Sciatic nerve (tissue), 2 donors: ENCODE data around the gene ASAP3. TPM values are rescaled to one million over a fixed set of nuclear protein-coding genes. Genes with fewer than 3 reads are reported as not detected.

Source experiments
- ATAC-seq: fragments of 200-7000 bp; cut with Tn5 transposase; one replicate; pipeline ENCODE4 v1.9.1; 2020; ENCODE audit warnings: mild to moderate bottlenecking, moderate library complexity
- DNase-seq: peaks from one replicate; pipeline ENCODE4 v3.0.0-alpha.2; 2020; ENCODE audit warnings: low spot score
- intact Hi-C: fragments of 100-400 bp; cut with DNase I; formaldehyde crosslinking; loops from one replicate; pipeline ENCODE4 v1.14.2; 2022
- total RNA-seq: library from RNA; stranded (reverse); fragmentation: NEBNext Ultra II Directional; extraction: Animal tissue kit (Norgen Biotek cat#: 25700); gene quantifications from one replicate; pipeline ENCODE4 v1.2.1, GENCODE V29; 2021
- donor health status: DM: no; HTN: no; CAD: no.
- donor health status: DM: no; HTN: no; CAD: no.

The ASAP3 gene
- total RNA-seq, 1 donor from 2014 or later: 109 TPM

DNA sequence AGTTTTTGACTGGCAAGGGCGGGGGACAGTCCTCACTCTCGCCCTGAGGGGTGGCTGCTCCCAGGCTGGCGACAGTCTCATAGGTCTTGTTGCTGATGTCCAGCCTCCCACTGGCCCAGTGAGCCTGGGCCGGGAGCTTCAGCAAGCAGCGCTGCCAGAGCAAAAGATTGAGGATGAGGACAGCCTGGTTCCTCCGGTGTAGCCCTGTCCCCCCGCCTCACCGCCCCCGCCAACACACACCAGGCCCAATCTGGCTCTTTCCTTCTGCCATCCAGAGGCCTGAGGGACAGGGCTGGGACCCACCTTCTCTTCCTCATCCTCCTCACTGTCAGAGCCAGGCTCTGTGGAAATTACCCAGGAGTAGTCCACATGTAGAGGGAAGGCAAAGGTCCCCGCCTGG is 50.9 kb downstream of the ASAP3 start:
- no peak for ATAC-seq
- no peak for DNase-seq
- intact Hi-C loops: no loop called here

DNA sequence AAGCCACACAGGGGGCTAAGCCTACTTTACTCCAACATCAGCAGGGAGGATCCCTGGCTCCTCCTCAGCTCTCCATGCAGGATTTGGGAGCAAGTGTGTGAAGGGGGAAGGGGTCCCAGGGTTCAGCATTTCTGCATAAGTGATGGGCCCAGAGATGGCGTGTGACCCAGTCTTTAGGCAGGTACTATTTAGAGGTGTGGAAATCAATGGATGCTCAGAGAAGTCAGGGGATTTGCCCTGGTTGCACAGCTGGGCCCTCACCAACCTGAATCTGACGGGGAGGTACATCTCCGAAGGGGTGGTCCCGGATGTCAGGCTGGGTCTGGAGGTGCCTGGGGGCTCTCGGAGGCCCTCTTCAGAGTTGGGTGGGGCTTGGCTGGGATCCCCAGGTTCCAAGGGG is 52.5 kb downstream of the ASAP3 start:
- intact Hi-C loops: no loop called here
- ATAC-seq (no peak), DNase-seq (no peak)

DNA sequence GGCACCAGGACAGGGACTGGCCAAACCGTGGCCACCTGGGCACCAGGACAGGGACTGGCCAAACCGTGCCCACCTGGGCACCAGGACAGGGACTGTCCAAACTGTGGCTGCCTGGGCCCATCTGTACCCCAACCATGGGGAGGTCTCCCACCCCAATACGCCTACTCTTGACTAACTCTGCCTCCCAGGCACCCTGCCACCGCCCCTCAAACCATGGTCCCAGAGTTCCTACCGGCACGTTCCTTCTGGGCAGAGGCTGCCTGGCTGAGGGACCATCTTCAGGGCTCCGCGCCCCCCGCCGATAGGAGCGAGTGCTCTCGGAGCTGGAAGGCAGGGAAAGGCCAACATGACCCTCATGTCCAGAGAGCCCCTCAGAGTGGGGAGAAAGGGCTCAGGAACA is 53.2 kb downstream of the ASAP3 start:
- DNase-seq: no peak
- intact Hi-C loops: no loop called here
- ATAC-seq: no peak

DNA sequence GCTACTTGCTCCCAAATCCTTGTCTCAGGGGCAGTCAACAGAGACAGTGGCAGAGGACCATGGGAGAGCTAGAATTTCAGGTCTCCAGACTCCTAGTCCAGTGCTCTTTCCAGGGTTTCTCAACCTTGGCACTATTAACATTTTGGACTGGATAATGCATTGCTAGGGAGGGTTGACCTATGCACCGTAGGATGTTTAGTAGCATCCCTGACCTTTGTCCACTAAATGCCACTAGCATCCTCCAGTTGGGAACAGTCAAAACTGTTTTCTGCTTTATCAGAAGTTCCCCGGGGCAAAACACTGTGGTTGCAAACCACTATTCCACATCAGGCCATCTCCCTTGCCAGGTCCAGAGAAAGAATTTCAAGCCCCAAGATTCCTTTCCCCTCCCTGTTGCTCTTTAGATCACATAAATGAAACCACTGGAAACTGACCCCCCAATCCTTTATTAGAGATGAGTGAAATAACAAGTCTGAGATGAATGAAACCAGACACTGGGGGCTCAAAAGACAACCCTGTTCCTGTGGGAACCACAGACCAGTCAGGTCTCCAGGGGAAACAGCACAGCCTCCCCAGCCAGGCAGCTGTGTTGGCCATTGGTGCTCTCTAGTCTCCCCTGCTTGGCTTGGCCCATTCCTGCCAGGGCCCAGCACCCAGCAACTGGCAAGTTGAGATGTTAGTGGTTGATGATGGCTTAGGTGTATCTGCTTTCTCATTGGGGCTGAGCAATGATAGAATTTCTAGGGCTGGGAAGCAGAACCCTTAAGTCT is 55.7 kb downstream of the ASAP3 start:
- no peak for ATAC-seq
- intact Hi-C loops: no loop called here
- no peak for DNase-seq

DNA sequence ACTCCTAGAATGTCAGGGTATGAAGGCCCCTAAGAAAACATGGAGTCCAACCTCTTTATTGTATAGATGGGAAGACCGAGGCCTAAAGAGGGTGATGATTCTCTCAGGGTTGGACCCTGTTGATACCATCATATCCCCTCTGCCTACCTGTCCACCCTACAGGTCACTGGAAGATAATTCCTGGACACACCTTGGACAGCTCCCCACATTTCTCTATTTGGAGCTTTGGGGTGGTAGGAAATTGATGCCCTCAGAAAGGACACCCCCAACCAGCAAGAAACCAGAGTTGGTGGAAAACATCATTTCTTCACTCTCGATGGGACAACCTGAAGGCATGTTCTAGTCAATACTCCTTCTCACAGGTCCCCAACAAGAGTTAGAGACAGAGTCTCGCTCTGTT is 56.4 kb downstream of the ASAP3 start:
- intact Hi-C loops: loop anchor here (2.0 kb wide), 1 partner anchor 53 kb away; no protein-coding TSS in a partner anchor

DNA sequence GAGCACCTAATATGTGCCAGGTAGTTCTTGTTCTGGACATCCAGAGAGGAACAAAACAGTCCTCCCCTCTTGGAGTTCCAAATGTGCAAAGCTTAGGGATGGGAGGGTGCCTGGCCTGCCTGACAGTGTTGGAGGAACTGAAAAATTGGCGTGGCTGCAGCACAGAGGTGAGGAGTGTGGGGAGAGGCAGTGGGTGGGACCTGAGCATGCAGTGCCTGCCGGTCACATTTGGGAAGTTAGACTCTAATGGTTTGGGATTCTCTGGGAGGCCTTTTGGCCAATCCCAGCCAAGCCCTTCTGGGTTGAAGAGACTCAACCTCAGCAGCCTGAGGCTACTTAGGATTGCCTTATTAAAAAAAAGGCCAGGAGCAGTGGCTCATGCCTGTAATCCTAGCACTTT is 57.2 kb downstream of the ASAP3 start:
- DNase-seq (no peak), ATAC-seq (no peak)
- intact Hi-C loops: loop anchor here (2.0 kb wide), 1 partner anchor 54 kb away; no protein-coding TSS in a partner anchor

More for the DNA sequence above, 56.4 kb downstream of the ASAP3 start:
- DNase-seq (no peak), ATAC-seq (no peak)

DNA sequence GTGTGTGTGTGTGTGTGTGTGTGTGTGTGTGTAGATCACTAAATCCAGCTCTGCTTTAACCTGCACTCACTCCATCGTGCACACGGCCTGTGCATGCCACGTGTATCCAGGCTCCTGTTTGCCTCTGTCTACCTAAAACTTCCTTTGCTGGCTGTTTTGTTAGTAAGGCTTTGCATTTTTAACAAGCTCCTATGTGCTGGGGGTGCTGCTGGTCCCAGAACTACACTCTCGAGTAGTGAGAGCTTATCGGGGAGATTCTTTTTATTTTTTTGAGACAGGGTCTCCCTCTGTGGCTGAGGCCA is 58.8 kb downstream of the ASAP3 start:
- DNase-seq: no peak
- no peak for ATAC-seq
- intact Hi-C loops: no loop called here

DNA sequence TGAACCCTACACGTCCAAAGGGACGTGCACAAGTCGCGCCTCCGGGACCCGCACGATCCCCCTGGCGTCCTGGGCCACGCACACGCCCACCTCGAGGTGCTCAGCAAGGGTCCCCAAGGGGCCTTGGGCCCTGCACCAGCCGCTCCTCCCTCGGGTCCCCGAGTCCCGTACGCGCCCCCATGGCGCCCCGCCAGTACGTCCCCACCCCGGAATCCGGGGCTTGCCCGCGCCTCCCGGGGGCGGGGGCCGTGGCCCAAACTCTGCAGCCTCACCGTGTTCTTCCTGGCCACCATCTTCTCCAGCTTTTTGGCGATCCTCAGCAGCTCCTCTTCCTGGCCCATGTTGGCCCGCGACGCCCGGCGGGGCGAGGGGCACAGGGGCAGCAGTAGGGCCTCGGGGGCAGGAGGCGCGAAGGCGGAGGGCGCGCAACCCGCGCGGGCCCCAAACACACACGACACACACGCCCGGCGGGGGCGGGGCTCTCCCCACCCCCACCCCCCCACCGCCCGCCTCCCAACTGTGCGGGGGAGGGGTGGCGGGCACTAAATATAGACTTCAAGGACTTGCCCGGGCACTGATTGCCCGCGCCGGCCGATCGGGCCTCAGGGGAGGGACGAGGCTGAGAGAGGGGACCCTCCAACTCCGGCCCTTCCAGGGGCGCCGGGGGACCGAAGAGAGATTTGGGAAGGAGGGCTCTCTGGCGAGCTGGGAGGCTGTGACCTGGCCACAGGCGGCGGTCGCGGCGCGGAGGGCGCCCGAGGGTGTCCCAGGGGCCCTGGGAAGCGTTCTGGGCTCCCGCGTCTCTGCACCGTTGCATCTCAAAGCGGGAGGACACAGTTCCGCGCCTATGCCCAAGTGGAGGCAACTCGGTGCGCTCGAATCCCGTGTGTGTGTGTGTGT is 59.4 kb downstream of the ASAP3 start, which contains the start of gene TCEA3:
TSS of gene TCEA3 (minus strand) at position 456 of the 900 bp plus-strand sequence. CDS start at position 341, 115 bp downstream.
- intact Hi-C loops: no loop called here
- DNase-seq (peak; percentile 70), ATAC-seq (peak; percentile 24)

DNA sequence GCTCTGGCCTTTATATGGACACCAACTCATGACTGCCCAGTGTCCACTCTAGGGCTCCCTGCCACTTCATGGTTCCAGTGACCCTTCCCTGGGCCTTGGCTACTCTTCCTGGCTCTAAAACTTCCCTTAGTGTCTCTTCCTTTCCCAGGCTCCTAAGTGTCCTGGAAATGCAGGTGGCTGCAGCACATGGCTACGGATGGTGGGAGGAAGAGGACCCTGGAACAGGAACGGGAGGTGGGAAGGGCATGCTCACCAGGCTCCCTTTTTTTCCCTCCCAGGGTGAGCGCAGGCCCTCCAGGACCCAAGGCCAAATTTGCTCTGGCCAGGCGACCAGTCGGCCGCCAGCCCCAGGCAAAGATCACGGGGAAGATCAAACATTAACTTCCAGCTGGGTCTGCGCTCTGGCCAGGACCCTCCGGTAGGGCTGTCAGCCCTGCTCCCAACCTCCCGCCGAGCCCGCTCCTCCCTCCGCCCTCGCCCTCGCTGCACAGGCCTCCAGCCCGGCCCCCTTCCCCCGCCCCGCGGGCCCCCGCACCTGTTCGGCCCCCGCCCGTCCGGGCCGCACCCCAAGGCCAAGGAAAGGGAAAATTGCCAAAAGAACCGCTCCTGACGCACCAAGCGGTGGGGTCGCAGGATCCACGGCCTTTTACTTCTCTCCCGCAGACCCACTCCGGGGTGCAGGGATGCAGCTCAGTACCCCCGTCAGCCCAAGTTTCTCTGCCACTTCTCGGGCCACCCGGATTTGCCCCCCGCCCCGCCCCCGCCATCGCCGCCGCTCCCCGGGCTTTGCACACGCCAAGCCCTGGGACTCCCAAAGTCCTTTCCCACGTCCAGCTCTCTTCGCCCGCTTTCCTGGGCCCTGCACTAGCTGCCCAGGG is 60.3 kb downstream of the ASAP3 start:
- peak; percentile 69 for DNase-seq
- ATAC-seq: peak; percentile 56
- intact Hi-C loops: no loop called here

DNA sequence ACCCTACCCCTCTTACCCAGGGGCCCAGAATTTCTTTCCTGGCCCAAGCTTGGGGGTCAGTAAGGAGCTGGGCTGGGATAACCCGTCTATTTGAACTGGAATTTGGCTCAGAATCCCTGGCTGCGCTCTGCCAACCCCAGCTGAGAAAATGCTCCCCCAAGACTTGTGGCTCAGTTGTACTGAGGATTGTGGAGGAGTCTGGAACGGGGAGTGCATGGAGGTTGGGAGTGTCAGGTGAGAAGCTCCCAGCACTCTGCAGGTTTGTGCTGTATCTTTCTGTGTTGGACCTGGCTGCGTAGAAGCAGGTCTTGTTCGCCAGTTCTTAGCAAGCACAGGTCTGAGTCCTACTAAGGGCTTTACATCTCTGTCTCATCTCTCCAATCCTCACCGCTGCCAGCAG is 61.0 kb downstream of the ASAP3 start:
- ATAC-seq (peak; percentile 42), DNase-seq (no peak)
- intact Hi-C loops: no loop called here

DNA sequence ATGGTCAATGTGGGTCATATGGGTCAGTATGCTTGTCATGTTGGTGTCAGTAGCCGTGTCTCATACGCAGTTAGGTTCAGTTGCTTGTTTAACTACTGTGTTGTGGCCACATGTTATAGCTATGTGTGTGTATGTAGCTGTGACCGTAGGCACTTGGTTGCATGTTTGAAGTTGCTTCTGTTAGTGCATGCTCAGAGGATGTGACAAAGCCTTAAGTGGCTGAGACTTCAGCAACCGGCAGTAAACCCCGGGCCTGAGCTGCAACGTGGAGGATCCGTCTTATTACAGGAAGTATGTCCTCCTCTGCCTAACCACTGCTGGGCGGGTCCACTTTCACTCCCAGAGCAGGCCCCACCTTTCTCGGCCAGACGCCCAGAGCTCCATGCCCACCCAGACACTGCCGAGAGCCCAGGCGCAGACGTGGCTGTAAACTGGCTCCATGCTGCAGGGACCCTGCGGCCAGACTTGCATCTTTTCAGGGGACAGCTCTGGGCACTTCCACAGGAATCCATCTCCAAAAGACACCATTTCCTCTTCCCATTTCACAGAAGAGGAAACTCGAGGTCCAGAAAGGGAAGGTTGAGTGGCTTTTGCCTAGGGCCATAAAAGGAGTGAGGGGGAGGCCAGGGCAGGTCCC is 61.6 kb downstream of the ASAP3 start:
- intact Hi-C loops: no loop called here
- ATAC-seq (peak; percentile 76), DNase-seq (peak; percentile 86)

DNA sequence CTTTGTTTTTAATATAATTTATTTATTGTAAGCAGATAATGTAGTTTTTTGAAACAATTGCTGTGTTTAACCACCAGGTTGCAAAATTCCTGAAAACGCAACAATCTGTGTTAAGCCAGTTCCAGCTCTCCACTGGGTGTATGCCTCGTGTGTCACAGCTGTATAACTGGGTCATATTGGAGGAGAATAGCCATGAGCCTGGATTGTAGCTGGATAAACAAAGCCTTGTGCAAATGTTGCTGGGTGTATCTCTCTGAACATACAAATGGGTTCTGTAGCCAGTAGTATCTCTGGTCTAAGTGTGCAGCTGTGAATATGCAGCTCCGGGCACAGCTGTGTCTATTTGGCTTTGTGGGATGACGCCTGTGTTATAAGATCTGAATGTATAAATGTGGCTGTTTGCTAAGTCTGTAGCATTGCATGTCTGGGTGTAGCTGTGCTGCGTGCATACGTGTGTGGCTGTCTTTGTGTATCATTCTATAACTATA is 62.2 kb downstream of the ASAP3 start:
- intact Hi-C loops: no loop called here
- no peak for DNase-seq
- ATAC-seq: peak; percentile 43

DNA sequence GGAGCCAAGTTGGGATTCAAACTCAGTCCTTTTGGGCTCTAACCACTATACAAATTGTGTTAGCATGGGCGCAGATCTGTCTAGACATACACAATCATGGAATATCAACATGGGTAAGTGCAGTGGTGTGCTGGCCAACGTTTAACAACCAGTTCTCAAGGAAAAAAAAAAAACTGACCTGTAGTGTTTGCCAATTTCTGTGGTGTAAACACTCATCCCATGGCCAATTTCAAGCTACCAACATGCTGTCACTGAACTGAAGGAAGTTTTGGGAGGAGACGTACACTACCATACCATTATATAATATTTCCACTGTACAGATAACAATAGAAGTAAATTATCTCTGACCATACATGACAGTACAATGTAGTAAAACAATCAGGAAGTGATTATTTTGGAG is 62.6 kb downstream of the ASAP3 start:
- intact Hi-C loops: no loop called here

DNA sequence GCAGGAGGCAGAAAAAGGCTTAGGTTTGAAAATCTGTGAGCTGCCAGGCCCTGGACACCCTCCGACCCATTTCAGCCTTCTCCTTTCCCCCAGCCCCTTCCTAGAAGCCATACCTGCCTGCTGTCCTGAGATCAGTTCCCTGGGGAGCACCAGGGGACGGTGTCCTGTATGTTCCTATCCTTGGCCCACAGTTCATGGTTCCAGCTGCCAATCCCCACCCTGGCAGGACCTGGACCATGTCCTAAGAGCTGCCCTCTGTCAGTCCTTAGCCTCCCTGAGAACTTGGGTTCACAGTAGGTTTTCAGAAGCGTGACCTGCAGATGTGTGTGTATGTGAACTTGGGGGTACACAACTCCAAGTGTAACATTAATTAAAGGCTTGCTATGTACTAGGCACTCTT is 63.2 kb downstream of the ASAP3 start:
- intact Hi-C loops: no loop called here
- DNase-seq: no peak
- no peak for ATAC-seq

More for the DNA sequence above, 62.6 kb downstream of the ASAP3 start:
- ATAC-seq: no peak
- no peak for DNase-seq

DNA sequence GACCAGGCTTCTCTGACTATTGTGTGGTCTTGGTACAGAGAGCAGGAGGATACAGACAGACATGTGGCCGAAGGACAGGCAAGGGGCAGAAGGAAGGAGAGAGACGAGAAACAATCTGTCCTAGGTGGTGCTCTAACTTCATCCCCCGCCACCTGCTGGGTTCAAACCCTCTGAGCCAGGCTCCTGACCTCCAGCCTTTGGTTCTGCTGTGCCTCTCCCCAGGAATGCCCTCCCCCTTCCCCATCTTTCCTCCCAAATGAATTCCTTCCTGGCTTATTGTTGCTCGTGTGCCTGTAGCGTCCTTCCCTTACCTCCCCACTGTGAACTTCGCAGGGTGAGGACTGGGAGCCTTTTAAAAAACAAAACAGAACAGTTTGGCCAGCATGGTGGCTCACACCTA is 64.8 kb downstream of the ASAP3 start:
- ATAC-seq (no peak), DNase-seq (no peak)
- intact Hi-C loops: no loop called here

DNA sequence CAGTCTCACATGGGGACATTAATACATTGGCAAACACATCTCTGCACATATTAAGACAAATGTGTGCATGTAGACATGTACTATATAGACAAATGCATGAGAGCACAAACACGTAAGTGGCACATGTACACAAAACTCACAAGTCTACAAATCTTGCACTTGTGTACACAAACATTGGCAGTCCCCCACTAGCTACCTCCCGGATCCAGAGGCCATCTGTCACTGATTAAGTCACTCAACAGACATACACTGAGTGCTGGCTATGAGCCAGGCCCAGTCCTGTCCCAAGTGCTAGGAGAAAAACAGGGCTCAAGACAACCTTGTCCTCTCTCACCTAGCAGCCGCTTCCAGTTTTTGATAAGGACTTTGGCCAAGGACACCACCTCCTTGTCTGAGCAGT is 66.4 kb downstream of the ASAP3 start:
- intact Hi-C loops: no loop called here
- DNase-seq (no peak), ATAC-seq (no peak)

DNA sequence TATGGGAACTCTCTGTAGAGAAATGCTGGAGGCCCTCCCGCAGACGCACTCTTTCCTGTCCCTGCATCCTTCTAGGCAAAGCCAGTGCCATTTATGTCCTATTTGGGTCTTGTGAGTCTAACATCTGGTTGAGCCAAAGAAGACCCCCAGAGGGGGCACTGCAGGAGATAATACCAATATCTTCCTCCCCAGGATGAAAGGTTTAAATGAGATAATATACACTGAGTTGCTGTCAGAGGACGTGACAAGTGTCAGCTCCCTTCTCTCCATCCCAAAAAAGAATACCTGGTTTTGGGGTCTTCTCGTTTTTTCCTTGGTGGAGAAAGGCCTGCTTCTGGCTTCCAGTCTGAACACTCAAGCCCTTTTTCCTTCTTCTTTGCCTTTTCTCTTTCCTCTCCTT is 67.0 kb downstream of the ASAP3 start:
- ATAC-seq (no peak), DNase-seq (no peak)
- intact Hi-C loops: no loop called here

DNA sequence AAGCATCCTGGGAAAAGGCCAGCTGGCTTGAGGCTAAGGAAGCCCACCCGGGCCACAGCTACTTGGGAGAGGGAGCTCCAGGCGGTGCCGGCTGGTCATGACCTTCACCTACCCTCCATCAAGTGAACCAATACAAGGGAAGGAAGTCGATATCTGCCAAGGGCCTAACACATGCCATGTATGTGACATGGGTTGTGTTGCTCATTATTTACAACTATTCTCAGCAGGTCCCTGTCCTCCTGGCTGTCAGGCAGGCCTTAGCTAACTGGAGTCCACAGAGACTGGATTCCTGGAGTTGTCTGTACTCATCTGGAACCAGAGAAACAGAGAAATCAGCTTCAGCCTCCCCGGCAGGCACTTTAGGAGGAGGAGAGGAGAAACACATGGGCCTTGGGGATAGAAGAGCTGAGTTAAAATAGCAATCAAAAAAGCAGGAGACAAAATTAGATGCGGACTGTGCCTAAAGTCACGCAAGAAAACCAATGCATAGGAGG is 75.1 kb downstream of the ASAP3 start:
- intact Hi-C loops: no loop called here
- no peak for DNase-seq
- no peak for ATAC-seq
